Gastrocnemius medialis (tissue), 4 donors: Measurements from ENCODE around the gene CRTC3.

ENCODE experiments used
- CTCF ChIP-seq, 5 experiments: fragments of 450-650 bp in 3 of 5; fragments of 200-600 bp in 2 of 5; sonication (generic) in 2 of 5; IDR thresholded peaks in 4 of 5; conservative IDR thresholded peaks in 1 of 5; 1 replicate in 4 of 5; 2 replicates in 1 of 5; pipeline ENCODE4 v1.5.1; 2016 to 2019; ENCODE audit warnings: antibody characterized with exemption in 5 of 5, mild to moderate bottlenecking in 3 of 5, moderate library complexity in 3 of 5
- POLR2A ChIP-seq, 2 donors: fragments of 450-650 bp; IDR thresholded peaks; one replicate each; pipeline ENCODE4 v1.6.1; 2017; ENCODE audit warnings: antibody characterized with exemption in 2 of 2, mild to moderate bottlenecking in 2 of 2, moderate library complexity in 2 of 2

GRCh38 chr15:90483012-90483307 lies 46.8 kb upstream of the CRTC3 start:
- no peak for TF ChIP-seq POLR2A (IDR thresholded peaks at IDR 0.05)
- no peak for TF ChIP-seq CTCF (IDR thresholded peaks at IDR 0.05 in 4 of 5, conservative IDR thresholded peaks at IDR 0.05 in 1 of 5)
